Upper lobe of left lung (tissue), 6 donors: ENCODE data around the gene CYP24A1. TPM values are rescaled to one million over a fixed set of nuclear protein-coding genes. Genes with fewer than 3 reads are reported as not detected.

ENCODE experiments used
- ATAC-seq, 2 donors: fragments of 200-7000 bp; cut with Tn5 transposase; one replicate each; pipeline ENCODE4 v1.9.1; 2022; ENCODE audit warnings: mild to moderate bottlenecking in 2 of 2, moderate library complexity in 2 of 2; ENCODE audit not compliant: low FRiP score in 2 of 2
- DNase-seq, 2 donors: peaks; one replicate each; pipeline ENCODE4 v3.0.0-alpha.2; 2019 to 2020
- H3K27ac ChIP-seq, 4 donors: fragments of 200-600 bp; sonication (generic); one replicate each; pipeline ENCODE4 v1.5.1; 2016 to 2019
- H3K27me3 ChIP-seq, 4 donors: fragments of 200-600 bp; sonication (generic); one replicate each; pipeline ENCODE4 v1.5.1; 2017 to 2019
- H3K36me3 ChIP-seq, 4 donors: fragments of 200-600 bp; sonication (generic); one replicate each; pipeline ENCODE4 v1.5.1; 2016 to 2019
- H3K4me1 ChIP-seq, 4 donors: fragments of 200-600 bp; sonication (generic); one replicate each; pipeline ENCODE4 v1.5.1; 2018 to 2019
- H3K4me3 ChIP-seq, 4 donors: fragments of 200-600 bp; sonication (generic); one replicate each; pipeline ENCODE4 v1.5.1; 2017 to 2019; ENCODE audit warnings: mild to moderate bottlenecking in 2 of 4, moderate library complexity in 1 of 4
- H3K9me3 ChIP-seq, 4 donors: fragments of 200-600 bp; sonication (generic); one replicate each; pipeline ENCODE4 v1.5.1; 2018 to 2019
- CTCF ChIP-seq, 6 experiments: fragments of 450-650 bp in 4 of 6; fragments of 200-600 bp in 2 of 6; sonication (generic) in 2 of 6; IDR thresholded peaks; one replicate each; pipeline ENCODE4 v1.5.1; 2016 to 2019; ENCODE audit warnings: antibody characterized with exemption in 6 of 6
- EP300 ChIP-seq, 4 donors: sonication (generic); formaldehyde crosslinking; IDR thresholded peaks; one replicate each; pipeline ENCODE4 v1.5.1; 2017; ENCODE audit warnings: antibody characterized with exemption in 4 of 4, control low read depth in 2 of 4
- POLR2A ChIP-seq, 4 donors: fragments of 450-650 bp; IDR thresholded peaks; one replicate each; pipeline ENCODE4 v1.5.1; 2016 to 2017; ENCODE audit warnings: antibody characterized with exemption in 4 of 4, mild to moderate bottlenecking in 2 of 4
- POLR2AphosphoS5 ChIP-seq, 2 donors: sonication (generic); formaldehyde crosslinking; IDR thresholded peaks; one replicate each; pipeline ENCODE4 v1.5.1; 2017; ENCODE audit warnings: antibody characterized with exemption in 2 of 2
- WGBS, 2 donors: methylation state at CpG; one replicate each; pipeline ENCODE4 v1.1.5; 2017 to 2018; 5-methylcytosine and 5-hydroxymethylcytosine counted together
- total RNA-seq, 6 donors: library from RNA; depleted of rRNA in 4 of 6; stranded (reverse); fragments of >200 nt in 4 of 6; gene quantifications; one replicate each; pipeline versions ENCODE4 v1.1.0 to v1.2.1, GENCODE V29; 2016 to 2021
- donor health status: DM: no; HTN: no; CAD: no; lungs with moderate emphysema.
- donor health status: DM: no; HTN: yes; CAD: no; lungs with severe emphysema.

CYP24A1 gene
- total RNA-seq, 6 donors from 2014 or later, result 0.13 to 31.0 (median 0.61) TPM; not detected in 1

- 31 to 49% methylated on average over 2 of the region's 2 CpGs for WGBS, 2 donors
- H3K4me1 ChIP-seq, result no peaks in the 10 kb centered on the region
- H3K9me3 ChIP-seq, result no peaks in the 10 kb centered on the region
- peaks cover 0 to 2% (median 0%) of the 10 kb centered on the region in 4 donors for H3K27me3 ChIP-seq
- TF ChIP-seq POLR2A (IDR thresholded peaks at IDR 0.05) (no peak), CTCF (IDR thresholded peaks at IDR 0.05) (no peak), EP300 (IDR thresholded peaks at IDR 0.05) (no peak), POLR2AphosphoS5 (IDR thresholded peaks at IDR 0.05) (no peak)
- no peak overlapping the region for H3K27ac ChIP-seq
- no peak for DNase-seq
- no peaks in the 10 kb centered on the region for H3K36me3 ChIP-seq
- no peak overlapping the region for H3K4me3 ChIP-seq
- ATAC-seq, result no peak
These were observed 8.0 kb downstream of the CYP24A1 start for GRCh38 chr20:54165803-54166202.

- no peaks in the 10 kb centered on the region for H3K27me3 ChIP-seq
- no peaks in the 10 kb centered on the region for H3K36me3 ChIP-seq
- ATAC-seq (no peak), DNase-seq (peak in 1 of 2 donors; percentile 42)
- TF ChIP-seq EP300 (IDR thresholded peaks at IDR 0.05), result no peak
- no peak for TF ChIP-seq POLR2A (IDR thresholded peaks at IDR 0.05)
- no peak for TF ChIP-seq POLR2AphosphoS5 (IDR thresholded peaks at IDR 0.05)
- no peak for TF ChIP-seq CTCF (IDR thresholded peaks at IDR 0.05)
- no peaks in the 10 kb centered on the region for H3K9me3 ChIP-seq
- 91 to 92% methylated on average over 9 of the region's 9 CpGs for WGBS, 2 donors
- no peak overlapping the region for H3K27ac ChIP-seq
- H3K4me1 ChIP-seq, result no peaks in the 10 kb centered on the region
- H3K4me3 ChIP-seq, result no peak overlapping the region
These were observed 8.8 kb downstream of the CYP24A1 start for GRCh38 chr20:54165014-54165413.

GRCh38 chr20:54163402-54163801 lies 10.4 kb downstream of the CYP24A1 start:
- Histone ChIP-seq H3K4me3 (no peak overlapping the region), H3K4me1 (no peaks in the 10 kb centered on the region), H3K27ac (no peak overlapping the region), H3K36me3 (no peaks in the 10 kb centered on the region), H3K9me3 (no peaks in the 10 kb centered on the region), H3K27me3 (no peaks in the 10 kb centered on the region)
- DNase-seq (no peak), ATAC-seq (no peak)
- 78 to 87% methylated on average over 5 of the region's 5 CpGs for WGBS, 2 donors
- TF ChIP-seq CTCF (IDR thresholded peaks at IDR 0.05) (no peak), POLR2AphosphoS5 (IDR thresholded peaks at IDR 0.05) (no peak), EP300 (IDR thresholded peaks at IDR 0.05) (no peak), POLR2A (IDR thresholded peaks at IDR 0.05) (no peak)

- H3K4me3 ChIP-seq, result no peak overlapping the region
- DNase-seq (peak in 1 of 2 donors; percentile 43), ATAC-seq (no peak)
- H3K27me3 ChIP-seq, result no peaks in the 10 kb centered on the region
- no peak overlapping the region for H3K27ac ChIP-seq
- H3K4me1 ChIP-seq, result no peaks in the 10 kb centered on the region
- 55 to 58% methylated on average over 16 of the region's 16 CpGs for WGBS, 2 donors
- no peaks in the 10 kb centered on the region for H3K9me3 ChIP-seq
- no peaks in the 10 kb centered on the region for H3K36me3 ChIP-seq
- TF ChIP-seq CTCF (IDR thresholded peaks at IDR 0.05), result no peak
- TF ChIP-seq EP300 (IDR thresholded peaks at IDR 0.05), result no peak
- TF ChIP-seq POLR2AphosphoS5 (IDR thresholded peaks at IDR 0.05), result no peak
- TF ChIP-seq POLR2A (IDR thresholded peaks at IDR 0.05), result no peak
These were observed 11.3 kb downstream of the CYP24A1 start for GRCh38 chr20:54162378-54163009.

GRCh38 chr20:54161821-54162149 lies 12.0 kb downstream of the CYP24A1 start:
- no peak for TF ChIP-seq POLR2AphosphoS5 (IDR thresholded peaks at IDR 0.05)
- no peak for TF ChIP-seq POLR2A (IDR thresholded peaks at IDR 0.05)
- TF ChIP-seq EP300 (IDR thresholded peaks at IDR 0.05), result no peak
- no peak for TF ChIP-seq CTCF (IDR thresholded peaks at IDR 0.05)
- Histone ChIP-seq H3K4me3 (no peak overlapping the region), H3K36me3 (no peaks in the 10 kb centered on the region), H3K27me3 (no peaks in the 10 kb centered on the region), H3K9me3 (no peaks in the 10 kb centered on the region), H3K4me1 (no peaks in the 10 kb centered on the region), H3K27ac (no peak overlapping the region)
- 90% methylated on average over 4 of the region's 4 CpGs for WGBS, 2 donors
- no peak for DNase-seq
- no peak for ATAC-seq
